GM12864 (cell line): Measurements from ENCODE around the gene PLAGL2.
"Not testable (repeated sequence)": the region's sequence is repeated elsewhere in the genome, so short reads cannot be mapped to it uniquely, and the experiment has no call there.

Experiments used
- DNase-seq: peaks from one replicate; pipeline ENCODE4 v3.0.0-alpha.2; 2011; ENCODE audit warnings: low read depth
- H3K4me3 ChIP-seq: 2 replicates; pipeline ENCODE4 v1.5.1; 2011; ENCODE audit warnings: mild to moderate bottlenecking, low read depth, low read length, control low read depth
- TF ChIP-seq, protein P1 (sequence below): IDR thresholded peaks from 2 replicates; pipeline ENCODE4 v1.5.1; 2011; ENCODE audit warnings: low read depth, mild to moderate bottlenecking, moderate library complexity, low read length, control low read depth, inconsistent platforms; ENCODE audit errors: missing control alignments

The PLAGL2 gene

DNA sequence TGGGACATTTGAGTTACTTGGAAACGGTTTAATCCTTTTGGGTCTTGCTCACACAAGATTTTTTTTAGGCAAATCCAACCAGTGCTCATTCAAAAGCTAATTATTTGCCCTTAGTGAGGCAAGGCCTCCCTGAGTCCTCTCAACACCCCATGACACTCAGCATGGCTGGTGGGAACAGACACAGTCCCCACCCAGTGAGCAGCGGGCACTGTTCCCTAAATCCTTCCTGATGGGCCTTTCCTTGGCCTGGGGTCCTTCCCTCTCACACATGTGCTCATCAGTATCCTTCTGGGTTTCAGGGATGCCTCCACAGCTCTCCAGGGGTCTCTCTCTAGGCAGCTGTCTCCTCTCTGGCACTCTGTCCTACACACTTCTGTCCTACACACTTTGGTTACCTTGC is 28.0 kb downstream of the PLAGL2 start:
- TF ChIP-seq, protein P1, sequence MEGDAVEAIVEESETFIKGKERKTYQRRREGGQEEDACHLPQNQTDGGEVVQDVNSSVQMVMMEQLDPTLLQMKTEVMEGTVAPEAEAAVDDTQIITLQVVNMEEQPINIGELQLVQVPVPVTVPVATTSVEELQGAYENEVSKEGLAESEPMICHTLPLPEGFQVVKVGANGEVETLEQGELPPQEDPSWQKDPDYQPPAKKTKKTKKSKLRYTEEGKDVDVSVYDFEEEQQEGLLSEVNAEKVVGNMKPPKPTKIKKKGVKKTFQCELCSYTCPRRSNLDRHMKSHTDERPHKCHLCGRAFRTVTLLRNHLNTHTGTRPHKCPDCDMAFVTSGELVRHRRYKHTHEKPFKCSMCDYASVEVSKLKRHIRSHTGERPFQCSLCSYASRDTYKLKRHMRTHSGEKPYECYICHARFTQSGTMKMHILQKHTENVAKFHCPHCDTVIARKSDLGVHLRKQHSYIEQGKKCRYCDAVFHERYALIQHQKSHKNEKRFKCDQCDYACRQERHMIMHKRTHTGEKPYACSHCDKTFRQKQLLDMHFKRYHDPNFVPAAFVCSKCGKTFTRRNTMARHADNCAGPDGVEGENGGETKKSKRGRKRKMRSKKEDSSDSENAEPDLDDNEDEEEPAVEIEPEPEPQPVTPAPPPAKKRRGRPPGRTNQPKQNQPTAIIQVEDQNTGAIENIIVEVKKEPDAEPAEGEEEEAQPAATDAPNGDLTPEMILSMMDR, result no peak
- no peak overlapping the region for H3K4me3 ChIP-seq
- no peak for DNase-seq

DNA sequence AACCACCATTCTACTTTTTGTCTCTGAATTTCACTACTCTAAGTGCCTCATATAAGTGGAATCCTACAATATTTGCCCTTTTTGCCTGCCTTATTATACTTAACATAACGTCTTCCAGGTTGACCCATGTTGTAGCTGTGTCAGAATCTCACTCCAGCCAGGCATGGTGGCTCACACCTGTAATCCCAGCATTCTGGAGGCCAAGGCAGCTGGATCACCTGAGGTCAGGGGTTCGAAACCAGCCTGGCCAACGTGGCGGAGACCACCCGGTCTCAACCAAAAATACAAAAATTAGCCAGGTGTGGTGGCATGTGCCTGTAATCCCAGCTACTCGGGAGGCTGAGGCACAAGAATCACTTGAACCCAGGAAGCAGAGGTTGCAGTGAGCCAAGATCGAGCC is 29.8 kb downstream of the PLAGL2 start:
- not testable (repeated sequence) for DNase-seq, H3K4me3 ChIP-seq

DNA sequence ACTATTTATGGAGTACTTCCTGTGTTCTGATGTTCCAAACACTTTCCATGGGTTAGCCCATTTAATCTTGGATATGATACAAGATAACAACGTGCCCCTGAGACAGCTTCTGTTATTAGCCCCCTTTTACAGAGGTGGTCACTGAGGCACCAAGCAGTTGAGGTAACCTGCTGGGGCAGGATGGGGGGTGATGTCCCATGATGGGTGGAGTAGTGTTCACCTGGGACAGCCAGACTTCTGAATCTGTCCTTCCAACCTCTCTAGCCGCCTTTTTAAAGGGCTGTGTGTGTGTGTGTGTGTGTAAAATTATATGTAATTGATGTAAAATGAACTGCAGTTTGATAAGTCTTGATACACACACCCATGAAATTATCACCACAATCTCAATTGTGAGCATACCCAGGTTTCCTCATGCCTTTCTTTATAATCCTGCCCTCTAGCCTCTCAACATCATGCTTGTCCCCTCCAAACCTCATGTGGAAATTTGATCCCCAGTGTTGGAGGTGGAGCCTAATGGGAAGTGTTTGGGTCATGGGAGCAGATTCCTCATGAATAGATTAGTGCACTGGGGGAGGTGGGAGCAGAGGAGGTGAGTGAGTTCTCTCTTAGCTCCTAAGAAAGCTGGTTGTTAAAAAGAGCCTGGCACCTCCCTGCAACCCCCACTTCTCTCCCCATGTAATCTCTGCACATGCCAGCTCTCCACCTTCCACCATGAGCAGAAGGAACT is 39.2 kb downstream of the PLAGL2 start:
- DNase-seq, result no peak
- no peak overlapping the region for H3K4me3 ChIP-seq
- TF ChIP-seq, protein P1, result no peak

DNA sequence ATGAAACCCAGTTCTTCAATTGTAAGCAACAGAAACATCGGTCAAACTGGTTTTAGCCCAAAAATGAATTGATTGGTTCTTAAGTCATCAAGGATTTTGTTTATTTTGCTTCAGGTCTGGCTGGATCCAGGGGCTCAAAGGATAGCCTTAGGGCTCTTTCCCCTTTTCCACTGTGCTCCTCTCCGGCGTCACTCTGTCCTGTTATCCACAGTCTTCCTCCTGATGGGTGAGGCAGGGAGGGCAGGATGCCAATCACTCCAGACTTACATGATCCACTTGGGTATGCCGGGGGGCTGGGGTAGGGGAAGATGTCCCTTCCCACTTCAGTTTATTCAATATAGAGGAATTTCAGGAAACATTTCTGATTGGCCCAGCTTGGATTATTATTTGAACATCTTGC is 40.0 kb downstream of the PLAGL2 start:
- DNase-seq, result no peak
- H3K4me3 ChIP-seq, result no peak overlapping the region
- TF ChIP-seq, protein P1, result no peak

DNA sequence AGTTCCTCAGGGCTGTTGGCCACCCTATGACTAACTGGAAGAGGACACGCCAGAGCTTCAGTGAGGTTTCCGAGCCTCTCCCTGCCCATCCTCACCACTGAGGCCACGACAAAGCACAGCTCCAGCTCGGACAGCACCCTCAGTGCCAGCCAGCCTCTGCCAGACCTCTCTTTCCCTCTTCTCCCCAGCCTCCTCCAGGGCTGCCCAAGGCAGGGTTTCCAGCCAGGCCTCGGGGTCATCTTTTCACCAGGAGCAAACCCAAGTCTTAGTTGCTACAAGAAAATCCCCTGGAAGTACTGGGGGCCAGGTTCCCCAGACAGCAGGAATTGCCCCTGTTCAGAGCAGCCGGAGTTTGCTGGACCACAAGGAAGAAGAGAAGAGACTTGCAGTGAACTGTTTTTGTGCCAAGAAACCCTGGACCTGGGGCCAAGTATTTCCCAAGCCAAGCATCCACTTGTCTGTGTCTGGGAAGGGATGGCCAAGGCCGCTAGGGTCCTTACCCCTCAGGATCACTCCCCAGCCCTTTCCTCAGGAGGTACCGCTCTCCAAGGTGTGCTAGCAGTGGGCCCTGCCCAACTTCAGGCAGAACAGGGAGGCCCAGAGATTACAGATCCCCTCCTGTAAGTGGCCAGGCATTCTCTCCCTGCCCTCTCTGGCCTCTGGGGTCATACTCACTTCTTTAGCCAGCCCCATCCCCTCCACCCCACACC is 41.6 kb downstream of the PLAGL2 start:
- DNase-seq, result no peak
- no peak overlapping the region for H3K4me3 ChIP-seq
- TF ChIP-seq, protein P1, result no peak

DNA sequence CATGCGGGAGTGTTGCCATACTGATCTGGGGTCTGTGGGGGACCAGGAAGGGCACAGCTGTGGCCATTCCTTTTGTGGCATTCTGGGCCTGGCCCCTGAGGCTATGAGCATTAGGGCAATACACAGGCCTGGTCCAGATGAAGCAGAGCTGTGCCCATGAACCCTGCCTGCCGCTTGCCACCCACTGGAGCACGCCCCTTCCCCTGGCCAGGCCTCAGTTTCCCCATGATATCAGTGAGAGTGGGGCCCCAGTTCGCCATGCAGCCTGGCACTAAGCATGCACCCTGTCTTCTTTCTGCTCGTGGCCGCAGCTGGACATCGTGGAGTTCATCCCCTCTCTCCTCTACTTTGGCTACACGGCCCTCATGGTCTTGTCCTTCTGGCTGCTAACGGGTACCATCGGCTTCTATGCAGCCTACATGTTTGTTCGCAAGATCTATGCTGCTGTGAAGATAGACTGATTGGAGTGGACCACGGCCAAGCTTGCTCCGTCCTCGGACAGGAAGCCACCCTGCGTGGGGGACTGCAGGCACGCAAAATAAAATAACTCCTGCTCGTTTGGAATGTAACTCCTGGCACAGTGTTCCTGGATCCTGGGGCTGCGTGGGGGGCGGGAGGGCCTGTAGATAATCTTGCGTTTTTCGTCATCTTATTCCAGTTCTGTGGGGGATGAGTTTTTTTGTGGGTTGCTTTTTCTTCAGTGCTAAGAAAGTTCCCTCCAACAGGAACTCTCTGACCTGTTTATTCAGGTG is 42.4 kb downstream of the PLAGL2 start:
- H3K4me3 ChIP-seq, result no peak overlapping the region
- DNase-seq, result no peak
- TF ChIP-seq, protein P1, result no peak

DNA sequence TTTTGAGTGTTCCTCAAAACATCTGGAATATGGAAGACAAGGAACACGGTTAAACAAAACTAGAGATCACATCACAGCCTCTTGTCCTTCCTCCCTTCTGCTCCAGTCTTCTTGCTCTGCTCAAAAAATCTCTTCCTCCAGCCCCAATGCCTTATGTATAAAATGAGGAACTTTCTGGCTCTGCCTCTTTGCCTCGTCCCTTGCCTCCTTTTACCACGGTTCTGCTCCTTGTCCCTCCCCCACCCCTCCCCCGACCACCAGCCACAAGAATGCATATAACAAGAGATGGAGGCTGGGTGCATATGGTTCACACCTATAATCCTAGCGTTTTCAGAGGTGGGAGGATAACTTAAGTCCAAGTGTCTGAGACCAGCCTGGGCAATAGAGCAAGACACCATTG is 43.6 kb downstream of the PLAGL2 start:
- no peak for DNase-seq
- no peak overlapping the region for H3K4me3 ChIP-seq

More for the DNA sequence above, 43.6 kb downstream of the PLAGL2 start:
- TF ChIP-seq, protein P1, result no peak
